Measurements from ENCODE around the gene GATA6. TPM values are rescaled to one million over a fixed set of nuclear protein-coding genes. Genes with fewer than 3 reads are reported as not detected.
A peak's percentile ranks its signal among the peaks of the same experiment; 100 is the strongest.

GATA6 gene
- total RNA-seq, 2 donors from 2014 or later = 106 to 158 TPM

DNA sequence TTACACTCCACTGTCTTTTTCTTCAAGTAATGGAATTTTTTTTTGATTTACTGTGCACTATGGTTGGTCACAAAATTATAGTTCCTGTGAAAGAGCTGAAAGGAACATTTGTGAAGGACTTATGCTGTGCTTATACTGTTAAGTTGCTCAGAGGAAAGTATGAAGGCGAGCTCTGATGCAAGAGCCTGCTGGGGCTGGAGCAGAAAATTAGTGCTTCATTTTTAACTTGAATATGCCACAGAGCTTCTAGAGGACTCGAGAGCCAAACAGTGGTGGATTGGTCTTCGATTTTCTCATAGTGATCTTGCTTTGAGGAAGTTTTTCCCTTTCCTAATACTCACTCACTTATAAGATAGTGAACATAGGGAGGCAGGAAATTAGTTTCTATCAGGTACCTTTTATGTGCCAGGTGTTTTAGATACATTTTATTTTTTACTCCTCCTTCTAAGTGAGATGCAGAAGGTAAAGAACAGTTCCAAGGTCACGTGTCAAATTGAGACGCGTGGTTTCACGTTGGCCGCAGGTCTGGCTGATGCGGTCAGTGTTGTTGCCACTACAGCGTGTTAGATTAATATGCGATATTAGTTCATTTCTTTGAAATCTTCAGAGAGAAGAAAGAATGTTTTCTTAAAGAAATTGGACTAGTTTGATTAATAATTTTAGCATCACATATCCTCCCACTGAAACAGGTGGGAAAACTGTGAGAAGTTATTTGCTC is 20.2 kb downstream of the GATA6 start:
- H3K36me3 ChIP-seq (ENCODE audit: control insufficient read depth, insufficient read depth, low read length) = peaks cover 88% of the 10 kb centered on the region
- H3K4me3 ChIP-seq (ENCODE audit: low read length) = peak overlapping the region; percentile 69
- peak overlapping the region; percentile 15 for H3K4me3 Mint-ChIP-seq
- H3K9me3 Mint-ChIP-seq = no peaks in the 10 kb centered on the region
- H3K27ac Mint-ChIP-seq = peak overlapping the region; percentile 78
- no peak overlapping the region for H3K27ac ChIP-seq (ENCODE audit: low read depth, low read length)
- DNase-seq = peak; percentile 8
- no peaks in the 10 kb centered on the region for H3K27me3 Mint-ChIP-seq (ENCODE audit: insufficient read depth)
- H3K27me3 ChIP-seq (ENCODE audit: control insufficient read depth, insufficient read depth, low read length, poor library complexity, severe bottlenecking) = no peaks in the 10 kb centered on the region
- peaks cover 75% of the 10 kb centered on the region for H3K4me1 Mint-ChIP-seq
- peaks cover 31% of the 10 kb centered on the region for H3K4me1 ChIP-seq (ENCODE audit: control insufficient read depth, insufficient read depth, low read length)
- TF ChIP-seq, protein P1, sequence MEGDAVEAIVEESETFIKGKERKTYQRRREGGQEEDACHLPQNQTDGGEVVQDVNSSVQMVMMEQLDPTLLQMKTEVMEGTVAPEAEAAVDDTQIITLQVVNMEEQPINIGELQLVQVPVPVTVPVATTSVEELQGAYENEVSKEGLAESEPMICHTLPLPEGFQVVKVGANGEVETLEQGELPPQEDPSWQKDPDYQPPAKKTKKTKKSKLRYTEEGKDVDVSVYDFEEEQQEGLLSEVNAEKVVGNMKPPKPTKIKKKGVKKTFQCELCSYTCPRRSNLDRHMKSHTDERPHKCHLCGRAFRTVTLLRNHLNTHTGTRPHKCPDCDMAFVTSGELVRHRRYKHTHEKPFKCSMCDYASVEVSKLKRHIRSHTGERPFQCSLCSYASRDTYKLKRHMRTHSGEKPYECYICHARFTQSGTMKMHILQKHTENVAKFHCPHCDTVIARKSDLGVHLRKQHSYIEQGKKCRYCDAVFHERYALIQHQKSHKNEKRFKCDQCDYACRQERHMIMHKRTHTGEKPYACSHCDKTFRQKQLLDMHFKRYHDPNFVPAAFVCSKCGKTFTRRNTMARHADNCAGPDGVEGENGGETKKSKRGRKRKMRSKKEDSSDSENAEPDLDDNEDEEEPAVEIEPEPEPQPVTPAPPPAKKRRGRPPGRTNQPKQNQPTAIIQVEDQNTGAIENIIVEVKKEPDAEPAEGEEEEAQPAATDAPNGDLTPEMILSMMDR (conservative IDR thresholded peaks at IDR 0.05) = no peak
- peaks cover 70% of the 10 kb centered on the region for H3K36me3 Mint-ChIP-seq (ENCODE audit: low read depth)
- H3K9me3 ChIP-seq (ENCODE audit: control insufficient read depth, low read length) = no peaks in the 10 kb centered on the region
- WGBS, 2 experiments (ENCODE audit: insufficient coverage in 1 of 2, insufficient read length in 1 of 2) = 88 to 96% methylated on average over 1 to 11 of the region's 11 CpGs
- peak overlapping the region; percentile 44 for H3K9ac ChIP-seq (ENCODE audit: extremely low read depth, low read length, poor library complexity, severe bottlenecking)

DNA sequence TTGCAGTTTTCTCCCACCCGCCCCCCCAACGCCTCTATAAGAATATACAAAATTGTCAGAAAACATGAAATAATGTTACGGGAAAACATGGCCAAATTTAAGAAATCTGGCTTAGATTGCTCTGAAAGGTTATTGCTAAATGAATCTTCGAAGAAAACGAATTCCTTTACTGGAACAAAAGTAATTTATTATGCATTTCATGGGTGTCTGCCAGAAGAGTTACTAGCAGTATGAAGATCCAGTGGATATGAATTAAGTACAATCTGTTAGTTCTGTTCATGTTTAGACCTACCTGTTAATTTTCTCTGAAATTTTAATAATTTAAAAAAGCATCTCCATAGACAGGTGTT is 21.9 kb downstream of the GATA6 start:
- peak overlapping the region; percentile 73 for H3K4me3 ChIP-seq (ENCODE audit: low read length)
- H3K27me3 ChIP-seq (ENCODE audit: control insufficient read depth, insufficient read depth, low read length, poor library complexity, severe bottlenecking) = no peaks in the 10 kb centered on the region
- H3K9me3 ChIP-seq (ENCODE audit: control insufficient read depth, low read length) = no peaks in the 10 kb centered on the region
- Mint-ChIP-seq H3K9me3 (no peaks in the 10 kb centered on the region), H3K4me3 (no peak overlapping the region), H3K27me3 (ENCODE audit: insufficient read depth) (no peaks in the 10 kb centered on the region), H3K36me3 (ENCODE audit: low read depth) (peaks cover 69% of the 10 kb centered on the region), H3K27ac (no peak overlapping the region), H3K4me1 (peaks cover 72% of the 10 kb centered on the region)
- TF ChIP-seq, protein P1 (conservative IDR thresholded peaks at IDR 0.05) = no peak
- peaks cover 22% of the 10 kb centered on the region for H3K4me1 ChIP-seq (ENCODE audit: control insufficient read depth, insufficient read depth, low read length)
- peaks cover 88% of the 10 kb centered on the region for H3K36me3 ChIP-seq (ENCODE audit: control insufficient read depth, insufficient read depth, low read length)
- H3K27ac ChIP-seq (ENCODE audit: low read depth, low read length) = no peak overlapping the region
- DNase-seq = peak; percentile 5
- 96 to 100% methylated on average over 2 to 4 of the region's 5 CpGs for WGBS, 2 experiments (ENCODE audit: insufficient coverage in 1 of 2, insufficient read length in 1 of 2)
- H3K9ac ChIP-seq (ENCODE audit: extremely low read depth, low read length, poor library complexity, severe bottlenecking) = peak overlapping the region; percentile 37

DNA sequence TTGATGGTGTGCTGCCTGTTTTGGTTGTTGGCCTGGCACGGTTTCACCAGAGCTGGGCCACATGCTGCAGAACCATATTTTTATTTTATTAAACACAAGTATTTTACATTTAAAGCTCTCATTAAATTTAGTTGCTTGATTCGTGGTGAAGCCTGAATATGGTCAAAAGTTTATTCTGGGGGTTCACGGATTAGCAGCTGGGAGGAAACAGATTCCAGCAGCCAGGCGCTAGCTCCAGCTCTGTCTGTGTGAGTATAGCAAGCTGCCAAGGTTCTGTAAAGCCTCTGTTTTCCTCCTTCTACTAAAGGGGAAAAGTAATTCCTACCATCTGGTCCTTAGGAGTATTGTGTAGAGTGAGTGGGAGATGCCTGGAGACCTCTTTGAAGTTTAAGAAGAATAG is 22.5 kb downstream of the GATA6 start:
- peaks cover 87% of the 10 kb centered on the region for H3K36me3 ChIP-seq (ENCODE audit: control insufficient read depth, insufficient read depth, low read length)
- H3K4me1 ChIP-seq (ENCODE audit: control insufficient read depth, insufficient read depth, low read length) = peaks cover 19% of the 10 kb centered on the region
- peak; percentile 28 for DNase-seq
- TF ChIP-seq, protein P1 (conservative IDR thresholded peaks at IDR 0.05) = no peak
- no peaks in the 10 kb centered on the region for H3K9me3 ChIP-seq (ENCODE audit: control insufficient read depth, low read length)
- WGBS, 2 experiments (ENCODE audit: insufficient coverage in 1 of 2, insufficient read length in 1 of 2) = 92 to 100% methylated on average over 1 to 4 of the region's 4 CpGs
- H3K9me3 Mint-ChIP-seq = no peaks in the 10 kb centered on the region
- no peaks in the 10 kb centered on the region for H3K27me3 Mint-ChIP-seq (ENCODE audit: insufficient read depth)
- no peak overlapping the region for H3K27ac ChIP-seq (ENCODE audit: low read depth, low read length)
- H3K9ac ChIP-seq (ENCODE audit: extremely low read depth, low read length, poor library complexity, severe bottlenecking) = peak overlapping the region; percentile 37
- peak overlapping the region; percentile 27 for H3K27ac Mint-ChIP-seq
- peaks cover 67% of the 10 kb centered on the region for H3K4me1 Mint-ChIP-seq
- H3K36me3 Mint-ChIP-seq (ENCODE audit: low read depth) = peaks cover 67% of the 10 kb centered on the region
- H3K27me3 ChIP-seq (ENCODE audit: control insufficient read depth, insufficient read depth, low read length, poor library complexity, severe bottlenecking) = no peaks in the 10 kb centered on the region
- peak overlapping the region; percentile 73 for H3K4me3 ChIP-seq (ENCODE audit: low read length)
- peak overlapping the region; percentile 20 for H3K4me3 Mint-ChIP-seq

Data from endodermal cell (in vitro differentiated cells).